Embryonic facial prominence (tissue), 1 donor: Measurements from ENCODE around the gene GSG1L.

Source experiments
- DNase-seq: peaks from one replicate; pipeline ENCODE4 v3.0.0-alpha.2; 2016; ENCODE audit errors: extremely low spot score

The GSG1L gene

DNA sequence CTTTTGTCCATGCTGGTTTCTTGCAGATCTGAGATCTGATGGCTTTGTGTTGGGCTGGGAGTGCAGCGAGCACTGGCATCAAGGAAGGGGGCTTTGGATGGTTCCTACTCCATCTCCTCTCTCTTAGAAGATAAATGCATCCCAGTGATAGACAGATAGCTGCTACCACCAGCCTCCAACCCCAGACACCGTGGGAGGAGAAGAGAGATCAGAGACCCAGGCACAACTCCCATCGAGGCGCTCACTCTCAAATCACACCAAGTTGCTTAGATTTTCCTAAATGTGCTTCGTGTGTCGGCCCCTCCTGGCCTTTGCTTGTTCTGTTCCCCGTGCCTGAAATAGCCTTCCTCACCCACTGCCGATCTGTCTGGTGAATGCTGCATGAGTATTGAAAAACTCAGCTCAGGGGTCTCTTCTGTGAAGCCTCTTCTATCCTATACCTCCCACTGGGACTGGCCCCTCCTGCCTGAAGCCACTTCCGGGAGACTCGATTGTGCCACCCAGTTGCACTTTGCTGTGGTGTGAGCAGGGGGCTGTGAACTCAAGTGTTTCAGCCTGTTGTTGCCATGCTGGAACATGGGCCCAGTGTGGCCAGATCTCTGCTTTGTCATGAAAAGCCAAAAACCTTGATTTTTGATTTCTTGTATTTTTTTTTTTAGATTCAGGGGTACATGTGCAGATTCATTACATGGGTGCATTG, 242.7 kb downstream of the GSG1L start:
- no peak for DNase-seq

DNA sequence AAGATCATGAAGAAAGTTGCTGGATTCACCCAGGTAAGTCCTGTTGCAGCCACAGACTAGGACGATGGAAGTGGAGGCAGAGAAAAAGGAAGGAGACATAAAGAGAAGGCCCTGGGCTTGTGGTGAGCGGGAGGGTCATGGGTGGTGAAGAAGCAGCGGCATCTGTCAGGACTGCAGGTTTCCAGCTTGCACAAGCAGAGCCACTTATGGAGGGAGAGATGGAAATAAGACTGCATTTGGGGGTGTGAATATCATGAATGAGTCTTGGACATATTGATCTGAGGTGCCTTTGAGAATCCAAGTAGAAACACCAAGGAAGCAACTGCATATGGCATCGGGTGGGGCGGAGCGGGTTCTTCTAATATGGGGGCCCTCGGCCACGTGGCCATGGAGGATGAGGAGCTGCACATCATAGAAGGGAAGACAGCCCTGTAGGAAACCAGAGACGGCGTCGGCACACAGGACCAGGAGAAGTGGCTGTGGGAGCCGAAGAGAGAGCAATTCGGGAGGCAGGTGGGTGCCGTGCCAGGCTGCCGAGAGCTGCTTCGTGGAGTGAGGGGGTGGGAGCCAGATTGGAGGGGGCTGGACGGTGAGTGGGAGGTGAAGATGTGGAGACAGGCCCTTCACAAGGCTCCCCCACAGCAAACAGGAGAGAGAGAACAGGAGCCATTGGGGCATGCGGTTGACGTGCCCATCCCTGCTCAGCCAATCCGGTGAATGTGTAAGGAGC, 243.5 kb downstream of the GSG1L start:
- no peak for DNase-seq

DNA sequence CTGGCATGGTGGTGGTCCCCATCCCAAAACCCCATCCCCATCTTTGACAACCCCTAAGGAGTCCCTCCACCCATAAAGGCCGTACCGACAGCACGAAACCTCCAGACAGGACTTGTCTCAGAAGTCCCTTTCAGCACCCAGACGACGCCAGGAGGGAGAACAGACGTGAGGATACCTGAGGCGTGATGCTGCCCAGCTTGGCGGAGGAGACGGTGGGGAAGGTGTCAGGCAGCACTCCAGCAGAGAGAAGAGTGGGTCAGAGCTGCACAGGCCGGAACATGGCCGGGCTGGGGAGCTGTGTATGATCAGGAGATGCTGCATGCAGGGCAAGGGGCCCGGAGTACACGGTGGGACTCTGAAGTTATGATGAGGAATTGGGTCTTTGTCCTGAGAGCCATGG, 244.2 kb downstream of the GSG1L start:
- no peak for DNase-seq

DNA sequence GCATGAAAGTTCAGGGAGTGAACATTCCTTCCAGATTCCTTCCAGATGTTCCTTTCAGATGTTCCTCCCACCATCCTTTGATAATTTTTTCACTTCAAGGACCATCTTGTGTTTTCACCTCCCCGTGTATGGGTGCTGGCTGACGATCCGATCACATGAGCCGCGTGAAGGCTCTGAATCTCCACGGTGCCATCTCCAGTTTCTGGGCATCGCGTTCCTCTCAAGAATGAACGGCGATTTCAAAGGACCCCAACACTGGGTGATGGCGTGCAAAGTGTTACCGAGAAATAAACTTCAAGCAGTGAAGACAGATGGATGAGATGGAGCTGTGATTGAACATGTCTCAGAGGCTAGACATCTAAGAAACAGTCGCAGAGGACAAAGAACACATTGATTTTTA, 245.3 kb downstream of the GSG1L start:
- no peak for DNase-seq

DNA sequence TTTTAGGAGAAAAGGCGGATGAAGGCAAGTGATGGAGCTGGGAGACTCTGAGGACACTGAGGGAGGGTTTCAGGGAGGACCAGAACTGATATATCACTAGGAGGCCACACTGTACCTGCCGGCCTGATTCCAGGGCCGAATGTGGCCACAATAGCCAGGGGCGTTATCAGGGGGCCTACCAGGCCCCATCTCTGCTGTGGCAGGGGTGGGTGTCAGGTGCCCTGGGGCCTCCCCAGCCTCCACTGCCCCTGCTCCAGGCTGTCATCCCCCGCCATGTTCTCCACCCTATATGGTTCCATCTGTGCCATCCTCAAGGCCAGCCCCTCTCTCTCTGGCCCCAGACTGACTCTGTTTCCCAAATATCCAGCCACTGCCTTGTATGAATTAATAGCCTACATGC, 246.5 kb downstream of the GSG1L start:
- no peak for DNase-seq

DNA sequence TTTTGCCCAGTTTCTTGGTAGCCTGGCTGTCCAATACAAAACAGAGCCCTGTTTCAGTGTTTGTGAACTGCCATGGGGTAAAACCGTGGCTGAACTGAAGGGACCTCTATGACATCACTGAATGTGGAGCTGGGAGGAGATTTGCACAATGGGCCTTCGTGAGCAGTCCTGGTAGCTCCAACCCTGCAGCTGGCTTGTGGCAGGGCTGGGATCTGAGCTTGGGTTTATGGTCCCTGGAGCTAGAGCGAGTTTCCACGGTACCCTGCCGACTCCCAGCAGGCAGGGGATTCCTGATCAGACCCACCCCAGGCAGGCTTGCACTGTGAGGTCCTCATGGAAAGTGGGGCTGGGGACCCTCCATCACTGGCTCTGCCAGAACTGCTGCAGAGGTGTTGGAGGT, 247.0 kb downstream of the GSG1L start:
- no peak for DNase-seq

DNA sequence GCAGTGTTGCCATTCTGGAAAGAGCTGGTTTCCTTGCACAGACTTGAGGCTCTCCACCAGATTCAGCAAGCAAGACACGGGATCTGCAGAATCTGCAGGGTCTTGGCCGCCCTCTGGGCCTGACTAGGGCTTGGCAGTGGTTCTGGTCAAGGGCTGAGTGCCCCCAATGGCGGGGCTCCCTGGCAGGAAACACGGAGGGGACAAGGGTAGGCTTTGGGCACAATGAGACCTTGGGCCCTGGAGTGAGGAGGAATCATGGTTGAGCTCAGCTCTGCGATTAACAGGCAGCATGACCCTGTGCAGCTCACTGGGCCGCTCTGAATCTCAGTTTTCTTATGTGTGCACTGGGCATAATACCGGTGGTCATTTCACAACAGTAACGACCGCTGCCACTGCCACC, 249.9 kb downstream of the GSG1L start:
- DNase-seq = no peak

DNA sequence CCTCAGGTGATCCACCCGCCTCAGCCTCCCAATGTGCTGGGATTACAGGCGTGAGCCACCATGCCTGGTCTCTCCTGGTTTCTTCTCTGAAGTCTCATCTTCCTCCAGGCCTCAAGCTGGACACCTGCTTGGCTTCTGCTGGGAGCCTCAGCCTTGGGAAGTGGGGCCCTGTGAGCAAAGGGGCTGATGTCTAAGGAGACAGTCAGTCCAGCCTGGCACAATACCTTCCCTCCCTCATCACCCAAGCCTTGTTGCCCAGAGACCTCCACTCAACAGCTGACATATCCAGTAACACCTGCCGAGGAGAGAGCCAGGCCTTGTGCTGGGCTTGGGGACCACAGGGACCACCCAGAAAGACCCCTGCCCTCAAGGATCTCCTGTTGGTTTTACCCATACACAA, 251.6 kb downstream of the GSG1L start:
- DNase-seq = no peak

DNA sequence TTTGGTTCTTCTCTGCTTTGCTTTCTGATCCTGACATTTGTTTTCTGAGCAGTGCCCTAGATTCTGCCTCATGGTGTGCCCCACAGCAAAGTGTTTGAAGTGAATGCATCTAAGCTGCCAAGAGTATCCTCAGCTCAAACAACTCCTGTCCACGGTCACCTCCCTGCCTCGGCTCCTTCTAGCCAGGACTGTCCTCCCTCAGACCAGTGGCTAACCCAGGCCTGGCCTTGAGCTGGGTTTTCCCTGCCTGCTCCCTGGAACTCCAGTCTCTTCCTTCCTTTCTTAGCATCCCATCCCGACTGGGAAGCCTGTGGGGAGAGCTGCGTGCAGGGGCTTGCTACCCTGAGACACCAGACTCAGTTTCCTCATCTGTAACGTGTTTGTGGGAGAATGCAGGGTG, 256.5 kb downstream of the GSG1L start:
- DNase-seq = no peak

DNA sequence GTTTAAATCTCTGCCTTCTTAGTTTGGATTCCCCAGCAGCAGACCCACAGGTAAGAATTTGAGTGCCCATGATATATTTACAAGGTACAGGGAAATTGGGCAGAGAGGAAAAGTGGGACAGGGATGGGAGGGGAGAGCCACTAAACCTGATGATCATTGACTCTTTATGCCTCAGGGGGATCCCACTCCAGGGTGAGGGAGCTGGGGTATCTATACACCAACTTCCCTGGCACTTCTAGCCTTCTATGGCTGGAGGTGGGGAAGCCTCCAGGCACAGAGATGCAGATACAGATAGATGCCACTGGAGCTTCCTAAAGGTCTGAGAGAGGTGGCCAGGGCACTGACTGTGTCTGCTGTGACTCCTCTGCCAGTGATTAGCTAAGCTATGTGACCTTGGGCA, 257.1 kb downstream of the GSG1L start:
- no peak for DNase-seq

DNA sequence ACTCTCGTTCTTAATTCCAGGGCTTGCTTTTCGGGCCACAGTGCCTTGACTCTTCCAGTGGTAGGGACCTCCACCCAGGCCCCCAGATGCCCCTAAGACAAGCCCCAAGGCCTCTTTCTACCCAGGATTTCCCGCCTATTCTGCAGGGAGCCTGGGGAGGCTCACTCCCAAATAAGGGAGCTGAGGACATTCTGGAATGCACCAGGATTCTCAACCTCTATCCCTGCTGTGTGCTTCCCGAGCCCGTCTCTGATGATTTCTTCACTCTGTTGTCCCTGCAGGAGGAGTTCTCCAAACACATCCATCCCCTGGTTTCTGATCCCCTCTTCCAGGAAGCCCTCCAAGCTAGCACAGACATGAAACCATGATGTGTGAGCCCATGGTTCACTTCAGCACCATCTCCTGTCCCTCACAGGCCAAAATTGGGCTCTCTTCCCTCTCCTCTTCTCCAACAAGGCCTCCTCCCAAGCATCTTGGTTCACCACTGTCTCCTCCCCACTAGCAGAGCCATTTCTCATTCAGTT, 257.6 kb downstream of the GSG1L start:
- no peak for DNase-seq

DNA sequence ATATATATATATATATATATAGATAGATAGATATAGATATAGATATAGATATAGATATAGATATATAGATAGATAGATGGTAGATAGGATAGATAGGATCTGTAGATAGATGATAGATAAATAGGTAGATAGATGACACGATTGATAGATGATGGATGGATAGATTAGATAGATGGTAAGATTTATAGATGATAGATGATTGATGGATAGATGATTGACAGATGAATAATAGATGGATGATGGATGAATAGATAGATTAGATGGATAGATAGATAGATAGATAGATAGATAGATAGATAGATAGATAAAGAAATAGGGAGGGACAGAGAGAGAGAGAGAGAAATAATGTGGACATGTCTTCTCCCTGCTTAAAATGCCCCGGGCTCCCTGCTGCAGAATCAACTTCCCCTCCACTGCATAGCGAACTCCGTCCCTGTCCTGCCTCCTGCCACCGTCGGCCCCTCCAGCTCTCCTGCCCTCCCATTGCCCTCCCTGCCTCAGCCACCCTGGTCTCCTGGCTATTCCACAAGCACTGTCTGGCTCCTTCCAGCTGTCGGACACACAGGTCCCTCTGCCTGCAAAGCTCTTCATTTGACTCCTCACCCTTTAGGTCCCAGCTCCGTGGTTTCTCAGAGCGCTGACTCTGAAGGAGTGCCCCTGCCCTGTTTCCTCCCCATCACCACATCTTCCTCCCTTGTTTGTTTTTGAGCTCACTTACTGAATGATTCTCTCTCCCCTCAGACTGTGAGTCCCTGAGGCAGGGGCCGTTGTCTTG, 259.6 kb downstream of the GSG1L start:
- DNase-seq = no peak

DNA sequence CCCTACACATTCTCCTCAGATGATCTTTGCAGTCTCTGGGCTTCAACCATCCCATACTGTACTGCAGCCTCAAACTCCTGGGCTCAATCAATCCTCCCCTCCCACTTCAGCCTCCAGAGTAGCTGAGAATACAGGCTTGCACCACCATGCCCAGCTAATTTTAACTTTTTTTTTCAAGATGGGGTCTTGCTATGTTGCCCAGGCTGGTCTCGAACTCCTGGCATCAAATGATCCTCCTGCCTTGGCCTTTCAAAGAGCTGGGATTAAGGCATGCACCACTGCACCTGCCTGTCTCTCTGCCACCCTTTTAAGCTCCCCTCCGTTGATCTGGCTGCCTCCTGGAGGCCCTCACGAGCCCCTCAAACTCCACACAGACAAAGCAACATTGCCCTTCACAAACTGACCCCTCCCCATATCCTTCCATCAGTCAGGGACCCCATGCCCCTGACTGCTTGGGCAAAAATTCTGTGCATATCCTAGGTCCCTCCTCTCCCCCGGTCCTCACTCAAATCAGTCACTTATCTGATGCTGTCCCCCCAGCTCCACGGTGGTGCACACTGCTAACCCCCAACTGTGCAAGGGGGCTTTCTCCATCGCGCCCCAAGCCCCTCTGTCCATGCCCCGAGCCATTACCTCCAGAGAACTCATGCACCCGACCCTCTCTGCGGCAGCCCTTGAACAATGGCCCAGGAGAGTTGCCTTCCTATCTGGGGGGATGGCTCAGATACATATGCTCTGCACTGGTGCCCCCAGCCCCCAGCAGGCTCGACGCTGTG, 260.7 kb downstream of the GSG1L start:
- DNase-seq = no peak

DNA sequence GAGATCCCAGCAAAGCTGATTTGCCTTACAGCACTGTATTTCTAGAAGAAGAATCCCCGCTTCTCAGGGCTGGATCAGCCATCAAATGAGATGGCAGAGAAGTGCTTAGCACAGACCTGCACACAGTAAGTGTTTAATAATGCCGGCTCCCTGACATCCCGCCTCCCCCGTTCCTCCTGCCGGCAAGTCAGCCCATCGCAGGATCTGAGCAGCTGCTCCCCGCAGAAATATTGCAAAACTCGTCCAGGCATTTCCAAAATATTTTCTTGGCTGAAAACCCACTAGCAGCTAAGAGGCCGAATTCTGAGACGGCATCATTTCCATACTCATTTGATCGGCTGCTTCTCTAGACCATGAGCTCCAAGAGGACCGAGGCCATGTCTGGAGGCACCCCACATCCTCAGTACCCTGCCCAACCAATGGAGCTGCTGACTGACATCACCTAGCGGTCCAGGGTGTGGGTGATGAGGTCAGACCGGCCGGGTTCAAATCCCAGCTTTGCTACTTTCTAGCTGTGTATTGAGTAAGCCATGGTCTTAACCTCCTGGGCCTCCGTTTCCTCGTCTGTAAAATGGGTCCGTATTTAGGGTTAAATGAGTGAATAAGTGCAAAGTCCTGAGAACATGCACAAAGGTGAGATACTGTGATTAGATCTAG, 262.1 kb downstream of the GSG1L start:
- no peak for DNase-seq

DNA sequence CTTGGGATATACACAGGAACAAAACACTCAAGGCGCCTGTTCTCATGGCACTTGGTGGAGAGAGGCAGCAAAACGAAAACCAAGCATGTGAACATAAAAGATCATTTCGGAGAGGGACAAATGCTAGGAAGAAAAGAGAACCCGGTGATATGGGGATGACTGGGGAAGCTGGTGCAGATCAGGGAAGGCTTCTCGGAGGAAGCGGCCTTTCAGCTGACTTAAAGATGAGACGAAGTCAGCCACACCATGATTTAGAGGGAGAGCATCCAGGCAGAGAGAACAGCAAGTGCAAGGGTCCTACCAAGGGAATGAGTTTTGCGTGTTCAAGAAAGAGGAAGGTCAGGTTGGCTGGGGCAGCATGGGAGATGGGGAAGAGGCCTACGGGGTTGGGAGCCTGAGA, 262.7 kb downstream of the GSG1L start:
- no peak for DNase-seq

DNA sequence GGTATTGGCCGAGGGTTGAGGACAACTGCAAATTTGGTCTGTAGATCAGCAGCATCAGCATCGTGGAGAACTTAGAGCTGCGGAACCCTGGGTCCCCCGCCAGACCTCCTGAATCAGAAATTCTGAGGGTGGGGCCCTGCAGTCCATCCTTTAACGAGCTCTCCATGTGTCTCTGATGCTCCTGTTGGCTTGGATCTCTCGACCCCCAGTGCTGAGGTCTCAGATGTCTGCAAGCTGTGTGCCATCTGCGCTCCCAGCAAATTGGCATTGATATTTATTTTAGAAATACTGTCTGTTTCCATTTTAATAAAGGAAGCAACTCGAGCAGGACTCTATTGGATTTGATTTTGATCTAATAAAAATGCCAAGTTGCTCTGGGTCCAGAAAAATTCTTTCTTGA, 263.6 kb downstream of the GSG1L start:
- no peak for DNase-seq

DNA sequence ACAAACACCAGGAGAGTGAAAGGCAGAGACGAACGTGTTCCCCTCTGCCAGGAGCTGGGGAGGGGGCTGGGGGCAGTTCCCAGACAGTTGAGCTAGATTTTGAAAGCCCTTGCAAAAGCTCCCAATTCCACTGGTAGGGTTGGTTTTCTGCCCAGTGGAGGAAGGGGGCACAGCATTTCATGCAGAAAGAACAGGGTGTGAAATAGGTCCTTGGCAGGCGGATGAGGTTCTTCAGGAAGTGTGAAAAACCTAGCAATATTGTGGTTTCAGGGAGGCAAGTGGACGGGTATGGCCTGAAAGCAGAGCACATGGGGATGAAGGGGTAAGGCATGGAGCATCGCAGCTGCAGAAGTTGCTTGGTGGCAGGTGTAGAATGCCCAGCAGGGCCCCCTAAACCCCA, 265.3 kb downstream of the GSG1L start:
- DNase-seq = no peak

DNA sequence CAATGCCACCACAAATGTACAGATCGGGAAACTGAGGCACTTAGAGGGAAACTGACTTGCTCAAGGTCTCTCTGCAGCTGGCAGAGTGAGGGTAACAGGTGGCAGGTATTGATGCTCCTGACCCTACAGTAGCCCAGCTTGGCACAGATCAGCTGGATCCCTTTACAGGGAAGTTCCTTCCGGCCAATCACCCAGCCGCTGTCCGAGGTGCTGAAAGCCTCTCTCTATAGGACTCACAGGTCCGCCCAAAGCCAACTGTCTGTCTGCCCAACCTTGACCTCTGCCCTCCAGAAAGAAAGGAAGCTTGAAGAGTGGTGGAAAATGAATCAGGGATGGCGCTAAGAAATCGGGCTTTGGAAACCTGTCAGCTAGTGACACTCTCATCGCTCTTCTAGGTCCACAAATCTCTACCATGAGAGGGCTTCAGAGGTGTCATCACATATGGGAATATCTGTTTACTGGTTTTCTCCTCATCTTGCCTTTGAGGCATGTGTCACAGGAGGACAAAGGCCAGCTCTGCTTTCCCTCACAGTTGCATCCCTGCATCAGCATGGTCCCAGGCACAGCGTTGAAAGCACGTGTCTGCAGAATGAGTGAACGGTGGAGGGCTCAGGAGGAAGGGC, 267.4 kb downstream of the GSG1L start:
- DNase-seq = no peak

DNA sequence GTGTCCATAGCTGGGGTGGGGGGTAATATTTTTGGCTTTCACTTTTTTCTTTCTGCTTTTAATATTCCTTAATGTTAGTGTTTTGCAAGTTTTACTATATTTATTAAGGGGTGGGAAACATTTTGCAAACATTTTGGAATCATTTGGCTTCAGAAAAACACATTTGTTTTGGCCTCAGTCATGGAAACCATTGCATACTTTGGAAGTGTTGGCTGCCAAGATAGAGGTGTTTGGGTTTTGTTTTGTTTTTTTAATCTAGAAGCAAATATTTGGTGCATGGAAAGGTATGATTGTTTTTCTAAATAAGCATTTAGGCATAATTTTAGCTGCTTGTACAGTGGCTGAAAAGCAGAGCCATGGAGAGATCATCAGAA, 270.3 kb downstream of the GSG1L start:
- no peak for DNase-seq

DNA sequence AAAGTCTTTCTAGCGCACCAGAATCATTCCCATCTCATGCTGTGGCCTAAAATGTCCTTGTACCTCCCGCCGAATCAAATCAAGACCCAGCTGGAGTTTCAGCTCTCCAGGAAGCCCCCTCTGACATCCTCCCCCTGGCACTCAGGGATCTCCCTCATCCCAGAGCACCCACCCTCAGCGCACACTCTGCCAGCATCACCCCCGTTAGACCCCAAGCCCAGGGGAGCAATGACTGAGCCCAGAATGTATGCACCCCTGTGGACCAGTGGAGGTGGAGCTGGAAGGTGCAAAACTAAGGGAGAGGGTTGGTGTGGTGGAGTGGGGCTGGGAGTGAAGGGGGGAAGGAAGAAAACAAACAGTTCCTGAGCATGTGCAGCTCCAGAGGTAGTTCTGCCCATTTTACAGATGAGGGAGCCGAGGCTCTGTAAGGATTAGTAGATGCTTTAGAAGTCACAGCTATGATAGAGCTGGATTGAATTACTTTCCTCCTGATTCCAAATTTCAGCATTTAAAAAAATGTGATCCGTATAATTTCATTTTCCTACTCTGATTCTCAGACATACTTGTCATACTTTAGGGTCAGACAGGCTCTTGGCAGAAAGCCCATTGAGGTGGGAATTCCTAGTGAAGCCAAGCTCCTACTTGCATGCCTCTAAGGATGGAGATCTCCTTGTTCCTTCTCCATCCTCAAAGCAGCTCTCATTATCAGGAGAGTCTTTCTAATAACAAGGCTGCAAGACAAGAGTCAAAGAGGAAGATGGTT, 270.8 kb downstream of the GSG1L start:
- no peak for DNase-seq
